HCT116 (cell line): ENCODE results near the gene KRT74. TPM values are rescaled to one million over a fixed set of nuclear protein-coding genes. Genes with fewer than 3 reads are reported as not detected.

Experiments
- ATAC-seq: fragments of 200-7000 bp; cut with Tn5 transposase; 2 replicates; pipeline ENCODE4 v1.9.1; 2020; ENCODE audit warnings: mild to moderate bottlenecking, moderate library complexity
- BruUV-seq: library from RNA; stranded (reverse); fragments of 400-500 nt; replicated peaks from 2 replicates; lab custom pipeline; 2021; lab: Mats Ljungman, UMichigan
- CTCF ChIA-PET: fragments of 300-600 bp; sonication (Branson Sonifier 250); formaldehyde crosslinking; loops from one replicate; lab custom pipeline; 2021; ENCODE audit warnings: antibody characterized with exemption; lab: Charles Lee
- POLR2A ChIA-PET: fragments of 300-600, 350-600 bp; sonication (Branson Sonifier 250); formaldehyde crosslinking; loops from one replicate; lab custom pipeline; 2021; ENCODE audit warnings: antibody characterized with exemption; lab: Charles Lee
- RAD21 ChIA-PET, 2 experiments: fragments of 300-600 bp; sonication (Branson Sonifier 250); formaldehyde crosslinking; loops; one replicate each; lab custom pipeline; 2023; ENCODE audit warnings: low total read pairs in 2 of 2; ENCODE audit not compliant: uncharacterized antibody in 2 of 2, unreplicated experiment in 2 of 2, low non-redundant PET in 1 of 2; lab: Charles Lee
- DNase-seq: peaks from one replicate; pipeline ENCODE4 v3.0.0-alpha.2; 2010; ENCODE audit warnings: low read depth, low spot score
- H2AFZ ChIP-seq: fragments of 200-600 bp; shearing (Covaris generic), sonication (generic); 2 replicates; pipeline ENCODE4 v1.6.1; 2017; ENCODE audit warnings: low read depth, mixed run types, mixed read lengths, antibody characterized with exemption, low read length; ENCODE audit not compliant: poor library complexity, severe bottlenecking
- H3K27ac ChIP-seq: 2 replicates; pipeline ENCODE4 v1.5.1; 2012; ENCODE audit warnings: low read depth, low read length
- H3K27me3 ChIP-seq: fragments of 200-600 bp; sonication (generic); 2 replicates; pipeline ENCODE4 v1.6.1; 2016; ENCODE audit warnings: mixed run types, low read length, mixed read lengths; ENCODE audit not compliant: insufficient read depth
- H3K36me3 ChIP-seq, 2 experiments: fragments of 200-500 bp in 1 of 2; fragments of 200-600 bp in 1 of 2; sonication (Bioruptor generic) in 1 of 2; sonication (generic) in 1 of 2; 2 replicates each; pipeline versions ENCODE4 v1.5.1 to v1.6.1; 2014 to 2016; ENCODE audit warnings: low read length in 2 of 2, inconsistent platforms in 1 of 2, mixed read lengths in 1 of 2, mixed run types in 1 of 2; ENCODE audit not compliant: insufficient read depth in 2 of 2, control insufficient read depth in 1 of 2
- H3K4me1 ChIP-seq, 2 experiments: fragments of 200-600 bp in 1 of 2; sonication (generic) in 1 of 2; 2 replicates each; pipeline versions ENCODE4 v1.5.1 to v1.6.1; 2012 to 2017; ENCODE audit warnings: low read length in 2 of 2, inconsistent platforms in 1 of 2, mild to moderate bottlenecking in 1 of 2, mixed read lengths in 1 of 2, mixed run types in 1 of 2, moderate library complexity in 1 of 2; ENCODE audit not compliant: insufficient read depth in 2 of 2, control insufficient read depth in 1 of 2
- H3K4me2 ChIP-seq: fragments of 200-600 bp; sonication (generic); 2 replicates; pipeline ENCODE4 v1.6.1; 2017; ENCODE audit warnings: mixed run types, low read length, mixed read lengths
- H3K4me3 ChIP-seq, 2 experiments: fragments of 200-600 bp in 1 of 2; sonication (generic) in 1 of 2; replicated peaks in 1 of 2; 2 replicates each; pipeline ENCODE4 v1.5.1; 2011 to 2016; ENCODE audit warnings: low read length in 2 of 2, control low read depth in 1 of 2, low read depth in 1 of 2, mild to moderate bottlenecking in 1 of 2, mixed read lengths in 1 of 2, mixed run types in 1 of 2
- H3K79me2 ChIP-seq: fragments of 200-600 bp; sonication (generic); 2 replicates; pipeline ENCODE4 v1.6.1; 2017; ENCODE audit warnings: mild to moderate bottlenecking, mixed run types, low read length, moderate library complexity, mixed read lengths; ENCODE audit not compliant: insufficient read depth
- H3K9ac ChIP-seq: fragments of 200-600 bp; sonication (generic); 2 replicates; pipeline ENCODE4 v1.6.1; 2016; ENCODE audit warnings: low read length, mixed read lengths
- H3K9me2 ChIP-seq: fragments of 200-600 bp; sonication (generic), shearing (Covaris generic); 2 replicates; pipeline ENCODE4 v1.6.1; 2017; ENCODE audit warnings: mixed run types, mild to moderate bottlenecking, moderate library complexity; ENCODE audit not compliant: insufficient read depth
- H3K9me3 ChIP-seq, 2 experiments: fragments of 200-500 bp in 1 of 2; fragments of 200-600 bp in 1 of 2; sonication (Bioruptor generic) in 1 of 2; sonication (generic) in 1 of 2; 2 replicates each; pipeline ENCODE4 v1.6.1; 2014 to 2017; ENCODE audit warnings: low read length in 2 of 2, mixed read lengths in 2 of 2, inconsistent platforms in 1 of 2, low read depth in 1 of 2, mild to moderate bottlenecking in 1 of 2, mixed run types in 1 of 2, moderate library complexity in 1 of 2; ENCODE audit not compliant: control insufficient read depth in 1 of 2, insufficient read depth in 1 of 2
- H4K20me1 ChIP-seq: fragments of 200-600 bp; sonication (generic), shearing (Covaris generic); 2 replicates; pipeline ENCODE4 v1.6.1; 2017; ENCODE audit warnings: mixed run types, mild to moderate bottlenecking, moderate library complexity; ENCODE audit not compliant: insufficient read depth
- CBX3 ChIP-seq: IDR thresholded peaks from 2 replicates; pipeline ENCODE4 v1.6.1; 2012; ENCODE audit warnings: low read depth
- CEBPB ChIP-seq: IDR thresholded peaks from 2 replicates; pipeline ENCODE4 v1.6.1; 2012; ENCODE audit warnings: low read depth
- CTCF ChIP-seq, 3 experiments: fragments of 200-600 bp in 1 of 3; sonication (generic) in 1 of 3; IDR thresholded peaks in 2 of 3; conservative IDR thresholded peaks in 1 of 3; 2 replicates each; pipeline ENCODE4 v1.5.1; 2012 to 2017; ENCODE audit warnings: low read depth in 2 of 3, low read length in 2 of 3, antibody characterized with exemption in 1 of 3, borderline replicate concordance in 1 of 3, control low read depth in 1 of 3, mild to moderate bottlenecking in 1 of 3, mixed read lengths in 1 of 3, mixed run types in 1 of 3, moderate library complexity in 1 of 3; ENCODE audit not compliant: insufficient read depth in 1 of 3
- EGR1 ChIP-seq: IDR thresholded peaks from 2 replicates; pipeline ENCODE4 v1.6.1; 2012; ENCODE audit warnings: low read depth
- EZH2 ChIP-seq: fragments of 200-600 bp; sonication (generic); IDR thresholded peaks from 2 replicates; pipeline ENCODE4 v1.6.1; 2017; ENCODE audit warnings: antibody characterized with exemption, mixed run types
- EZH2phosphoT487 ChIP-seq: fragments of 200-600 bp; IDR thresholded peaks from 2 replicates; pipeline ENCODE4 v1.6.1; 2018; ENCODE audit warnings: antibody characterized with exemption, borderline replicate concordance
- FOSL1 ChIP-seq: IDR thresholded peaks from 2 replicates; pipeline ENCODE4 v1.6.1; 2012; ENCODE audit warnings: low read depth
- JUND ChIP-seq: IDR thresholded peaks from 2 replicates; pipeline ENCODE4 v1.6.1; 2012
- MAX ChIP-seq: IDR thresholded peaks from 2 replicates; pipeline ENCODE4 v1.6.1; 2012
- POLR2A ChIP-seq: IDR thresholded peaks from 2 replicates; pipeline ENCODE4 v1.7.0; 2011; ENCODE audit warnings: borderline replicate concordance; ENCODE audit not compliant: insufficient read depth, insufficient read length; ENCODE audit errors: extremely low read depth
- POLR2AphosphoS5 ChIP-seq: IDR thresholded peaks from 2 replicates; pipeline ENCODE4 v1.6.1; 2011; ENCODE audit warnings: mild to moderate bottlenecking, low read depth, low read length, moderate library complexity
- RAD21 ChIP-seq: IDR thresholded peaks from 2 replicates; pipeline ENCODE4 v1.6.1; 2012; ENCODE audit warnings: low read depth, mild to moderate bottlenecking
- REST ChIP-seq: IDR thresholded peaks from 2 replicates; pipeline ENCODE4 v1.6.1; 2012; ENCODE audit warnings: low read depth
- SIN3A ChIP-seq: IDR thresholded peaks from 2 replicates; pipeline ENCODE4 v1.6.1; 2012; ENCODE audit warnings: low read depth
- SP1 ChIP-seq: IDR thresholded peaks from 2 replicates; pipeline ENCODE4 v1.6.1; 2012; ENCODE audit warnings: low read depth
- TCF7L2 ChIP-seq: IDR thresholded peaks from 2 replicates; pipeline ENCODE4 v1.7.0; 2011; ENCODE audit warnings: borderline replicate concordance, inconsistent platforms; ENCODE audit not compliant: insufficient read depth, insufficient read length; ENCODE audit errors: extremely low read depth
- YY1 ChIP-seq: IDR thresholded peaks from 2 replicates; pipeline ENCODE4 v1.6.1; 2011; ENCODE audit warnings: low read length, low read depth, moderate library complexity, mild to moderate bottlenecking; ENCODE audit not compliant: insufficient replicate concordance; ENCODE audit errors: extremely low read depth
- ZBTB33 ChIP-seq: IDR thresholded peaks from 2 replicates; pipeline ENCODE4 v1.6.1; 2011; ENCODE audit warnings: mild to moderate bottlenecking, low read length, moderate library complexity; ENCODE audit not compliant: insufficient replicate concordance; ENCODE audit errors: extremely low read depth
- ZFX ChIP-seq: fragments of 450-650 bp; IDR thresholded peaks from 2 replicates; pipeline ENCODE4 v1.6.1; 2017
- intact Hi-C: fragments of 100-400 bp; cut with micrococcal nuclease; formaldehyde crosslinking; loops from 2 replicates; pipeline ENCODE4 v1.10.0; 2022
- total RNA-seq: library from RNA; stranded (reverse); gene quantifications from one replicate; pipeline ENCODE4 v1.2.1, GENCODE V29; 2021; ENCODE audit not compliant: unreplicated experiment

KRT74 gene
- total RNA-seq, 1 experiment from 2014 or later = not detected

GRCh38 chr12:52575948-52576347 lies 2.3 kb upstream of the KRT74 start:
- Histone ChIP-seq H3K27me3 (no peaks in the 10 kb centered on the region), H3K27ac (no peak overlapping the region), H2AFZ (no peak overlapping the region), H3K36me3 (no peaks in the 10 kb centered on the region), H3K9me2 (no peaks in the 10 kb centered on the region), H3K9ac (no peak overlapping the region), H3K9me3 (no peaks in the 10 kb centered on the region), H3K4me1 (peaks cover 0 to 15% of the 10 kb centered on the region in 2 experiments; a peak in 3 of 4 replicates), H4K20me1 (no peaks in the 10 kb centered on the region), H3K4me3 (no peak overlapping the region), H3K4me2 (no peak overlapping the region), H3K79me2 (no peaks in the 10 kb centered on the region)
- POLR2A ChIA-PET = no interaction called here
- no peak for DNase-seq
- no peak for ATAC-seq
- TF ChIP-seq SIN3A (no peak), POLR2A (no peak), CTCF (IDR thresholded peaks at IDR 0.05 in 2 of 3, conservative IDR thresholded peaks at IDR 0.05 in 1 of 3; ENCODE audit: borderline replicate concordance in 1 of 3, insufficient read depth in 1 of 3, low read depth in 2 of 3, low read length in 2 of 3) (no peak), JUND (no peak), YY1 (no peak), EZH2 (no peak), CEBPB (no peak), REST (no peak), CBX3 (no peak), ZBTB33 (no peak), MAX (no peak), FOSL1 (no peak), SP1 (no peak), POLR2AphosphoS5 (no peak), ZFX (no peak), TCF7L2 (no peak), EZH2phosphoT487 (no peak), EGR1 (no peak), RAD21 (no peak)
- RAD21 ChIA-PET = no interaction called here
- CTCF ChIA-PET = no interaction called here
- intact Hi-C loops = no loop called here
- no TSS peak for BruUV-seq
